GM23248 (cell line): ENCODE results near the gene ARRB1.

Source experiments
- EZH2 ChIP-seq: fragments of 200-600 bp; sonication (generic); IDR thresholded peaks from 2 replicates; pipeline ENCODE4 v1.6.1; 2018; ENCODE audit warnings: antibody characterized with exemption, mild to moderate bottlenecking; ENCODE audit not compliant: insufficient read depth, poor library complexity, severe bottlenecking
- EZH2phosphoT487 ChIP-seq: fragments of 200-600 bp; sonication (generic); IDR thresholded peaks from 2 replicates; pipeline ENCODE4 v1.6.1; 2018; ENCODE audit warnings: antibody characterized with exemption, moderate library complexity, mild to moderate bottlenecking, low read depth; ENCODE audit not compliant: insufficient read depth

GRCh38 chr11:75225794-75226193 is 125.7 kb downstream of the ARRB1 start:
- TF ChIP-seq EZH2 (no peak), EZH2phosphoT487 (no peak)
